ENCODE results near the gene HOOK2.
A peak's percentile ranks its signal among the peaks of the same experiment; 100 is the strongest.

HOOK2 gene

GRCh38 chr19:12793290-12794195, 18.2 kb upstream of the HOOK2 start:
- DNase-seq, result peak; percentile 94

GRCh38 chr19:12792853-12793289, 17.5 kb upstream of the HOOK2 start:
- DNase-seq, result peak; percentile 22

- peak; percentile 84 for DNase-seq
These were observed 16.9 kb upstream of the HOOK2 start for GRCh38 chr19:12792051-12792852.

- DNase-seq, result peak; percentile 98
These were observed 16.1 kb upstream of the HOOK2 start, which contains the start of gene JUNB for GRCh38 chr19:12791345-12792050. Gene JUNB, plus strand, starts transcription at chr19:12791486. Its CDS starts 286 bp downstream, at chr19:12791772.

- DNase-seq, result peak; percentile 16
These were observed 15.4 kb upstream of the HOOK2 start for GRCh38 chr19:12790628-12791344.

- peak; percentile 87 for DNase-seq
These were observed 14.7 kb upstream of the HOOK2 start for GRCh38 chr19:12789904-12790619.

GRCh38 chr19:12789098-12789903, 13.9 kb upstream of the HOOK2 start:
- peak; percentile 27 for DNase-seq

GRCh38 chr19:12788682-12789097, 13.3 kb upstream of the HOOK2 start:
- DNase-seq, result peak; percentile 37

GRCh38 chr19:12788042-12788681, 12.8 kb upstream of the HOOK2 start:
- no peak for DNase-seq

GRCh38 chr19:12787458-12787857, 12.1 kb upstream of the HOOK2 start:
- no peak for DNase-seq

GRCh38 chr19:12786952-12787351, 11.6 kb upstream of the HOOK2 start:
- no peak for DNase-seq

GRCh38 chr19:12786141-12786870, 11.0 kb upstream of the HOOK2 start:
- peak; percentile 30 for DNase-seq

GRCh38 chr19:12785431-12786031, 10.2 kb upstream of the HOOK2 start:
- no peak for DNase-seq

GRCh38 chr19:12784871-12785430, 9.6 kb upstream of the HOOK2 start:
- peak; percentile 26 for DNase-seq

- DNase-seq, result peak; percentile 42
These were observed 9.1 kb upstream of the HOOK2 start for GRCh38 chr19:12784394-12784870.

- DNase-seq, result peak; percentile 30
These were observed 8.6 kb upstream of the HOOK2 start for GRCh38 chr19:12783849-12784393.

GRCh38 chr19:12783291-12783848, 8.0 kb upstream of the HOOK2 start:
- DNase-seq, result peak; percentile 49

Measured in CD4-positive, alpha-beta T cell treated with Interleukin-17A for 4 hours (primary cell).